HG03064 (cell line): ENCODE results near the gene DHX16.

Experiments
- ATAC-seq: cut with Tn5 transposase; IDR thresholded peaks from one replicate; pipeline ENCODE4 v1.9.1; 2021; ENCODE audit warnings: low read depth; ENCODE audit not compliant: unreplicated experiment

Gene DHX16

DNA sequence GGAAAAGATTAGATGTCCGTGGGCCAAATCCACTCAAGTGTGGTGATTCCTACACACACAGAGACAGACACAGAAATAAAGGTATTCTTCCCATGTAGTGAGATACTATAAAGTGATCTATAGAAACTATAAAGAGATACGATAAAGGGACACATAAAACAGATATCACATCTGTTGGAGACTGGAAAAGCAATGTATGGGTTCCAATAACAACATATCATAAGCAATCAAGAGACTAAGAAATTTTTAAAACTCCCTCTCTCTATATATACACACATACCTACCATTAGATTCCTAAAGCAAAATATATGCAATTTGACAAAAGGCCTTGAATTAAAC is 61.0 kb downstream of the DHX16 start:
- no peak for ATAC-seq

DNA sequence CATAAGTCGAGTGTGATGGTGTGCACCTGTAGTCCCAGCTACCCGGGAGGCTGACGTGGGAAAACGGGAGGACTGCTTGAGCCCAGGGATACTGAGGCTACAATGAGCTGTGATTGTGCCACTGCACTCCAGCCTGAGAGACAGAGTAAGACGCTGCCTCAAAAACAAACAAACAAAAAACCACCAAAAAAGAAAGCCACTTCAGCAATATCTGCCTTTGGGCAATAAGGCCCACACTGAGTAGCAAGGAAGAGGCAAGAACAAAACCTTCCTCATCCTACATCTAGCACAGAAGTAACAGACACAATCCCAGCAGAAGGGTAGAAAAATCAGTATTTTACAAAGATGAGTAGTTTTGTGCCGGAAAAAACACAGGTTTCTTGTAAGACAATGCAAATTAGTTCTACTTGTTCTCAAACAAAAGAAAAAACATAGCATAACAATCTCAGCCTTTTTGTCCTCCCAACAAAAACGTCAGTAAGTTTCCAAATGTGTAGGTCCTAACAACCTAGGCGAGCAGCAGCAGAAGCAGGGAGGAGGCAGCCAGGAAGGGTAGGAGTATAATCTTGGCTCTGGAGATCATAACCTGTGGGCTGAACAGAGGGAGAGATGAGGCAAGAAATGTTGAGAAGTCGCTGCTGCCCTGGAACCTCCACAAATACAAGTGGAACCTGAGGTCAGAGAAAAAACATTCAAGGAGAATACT is 61.5 kb downstream of the DHX16 start:
- ATAC-seq, result no peak

DNA sequence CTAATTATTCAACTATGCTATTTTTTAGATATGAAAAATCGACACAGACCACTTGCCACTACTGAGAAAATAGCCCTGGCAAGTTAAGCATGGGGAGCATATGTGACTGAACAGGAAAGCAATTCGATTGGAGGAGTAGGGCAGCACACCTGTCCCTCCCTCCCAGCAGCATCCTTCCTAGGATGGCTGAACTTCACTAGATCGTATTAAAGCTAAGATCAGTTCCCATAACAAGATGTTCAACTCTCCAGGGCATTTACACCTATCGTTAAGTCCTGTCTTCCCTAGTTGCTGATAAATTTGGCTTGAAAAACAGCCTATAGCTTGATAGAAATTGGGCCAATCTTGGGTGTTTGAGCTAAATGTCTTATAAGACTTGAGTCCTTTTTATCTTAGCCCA is 62.7 kb downstream of the DHX16 start:
- no peak for ATAC-seq

DNA sequence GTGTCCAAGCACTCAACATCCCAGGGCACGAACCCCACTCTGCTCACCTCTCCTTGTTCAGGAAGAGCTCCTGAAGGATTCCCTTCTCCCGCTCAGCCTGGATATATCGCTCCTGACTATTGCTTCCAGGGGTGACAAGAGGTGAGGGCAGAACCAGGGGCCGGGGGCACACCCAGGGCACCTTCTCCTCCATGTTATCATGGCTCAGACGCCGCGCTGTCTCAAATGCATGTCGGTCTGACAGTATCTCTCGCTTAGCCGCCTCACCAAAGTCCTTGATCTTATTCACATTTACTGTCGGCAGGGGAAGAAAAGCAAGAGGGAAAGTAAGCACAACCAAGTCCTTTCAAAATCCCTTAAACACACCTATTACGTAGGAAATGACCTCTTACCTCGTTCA is 68.8 kb downstream of the DHX16 start:
- no peak for ATAC-seq
